Measurements from ENCODE around the gene LHB. TPM values are rescaled to one million over a fixed set of nuclear protein-coding genes. Genes with fewer than 3 reads are reported as not detected.
"Not testable (repeated sequence)": the region's sequence is repeated elsewhere in the genome, so short reads cannot be mapped to it uniquely, and the experiment has no call there.

Gene LHB
- total RNA-seq: not detected in 2 replicates

GRCh38 chr19:49017041-49017665 is at the start of gene LHB:
LHB (minus strand) TSS chr19:49017091; CDS start chr19:49017081, 10 bp downstream.
- intact Hi-C loops (cut with micrococcal nuclease): loop anchor here (1.0 to 5.0 kb wide), 3 partner anchors 24 to 100 kb away; partner anchors contain the start of genes C19orf73, CGB7, GYS1 and PPFIA3

DNA sequence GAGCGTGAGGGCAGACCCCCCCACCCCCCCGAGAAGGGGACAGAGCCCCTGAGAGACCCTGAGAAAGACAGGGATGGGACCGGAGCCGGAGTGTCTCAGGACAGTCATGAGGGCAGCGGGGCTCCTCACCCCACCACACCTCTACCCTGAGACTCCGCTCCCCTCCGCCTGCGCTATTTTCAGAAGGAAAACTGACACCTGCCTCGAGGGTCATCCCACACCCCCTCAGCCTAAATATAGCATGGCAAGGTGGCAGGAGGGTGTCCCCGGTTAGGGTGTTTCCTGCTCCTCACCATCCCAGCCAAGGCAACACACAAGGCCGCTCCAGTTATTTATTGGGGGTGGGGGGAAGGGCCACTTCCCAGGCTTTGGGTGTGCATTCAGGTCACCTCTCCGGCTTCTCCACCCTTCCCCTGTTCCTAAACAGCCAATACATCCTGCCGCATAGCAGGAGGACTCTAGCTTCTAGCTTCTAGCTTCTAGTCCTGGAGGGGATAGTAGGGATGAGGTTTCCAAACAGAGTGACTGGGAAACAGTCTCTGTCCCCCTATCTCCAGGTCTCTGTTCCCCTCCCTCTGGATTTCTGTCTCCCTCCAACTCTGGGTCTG is 49.1 kb upstream of the LHB start:
- intact Hi-C loops (cut with micrococcal nuclease): no loop called here

DNA sequence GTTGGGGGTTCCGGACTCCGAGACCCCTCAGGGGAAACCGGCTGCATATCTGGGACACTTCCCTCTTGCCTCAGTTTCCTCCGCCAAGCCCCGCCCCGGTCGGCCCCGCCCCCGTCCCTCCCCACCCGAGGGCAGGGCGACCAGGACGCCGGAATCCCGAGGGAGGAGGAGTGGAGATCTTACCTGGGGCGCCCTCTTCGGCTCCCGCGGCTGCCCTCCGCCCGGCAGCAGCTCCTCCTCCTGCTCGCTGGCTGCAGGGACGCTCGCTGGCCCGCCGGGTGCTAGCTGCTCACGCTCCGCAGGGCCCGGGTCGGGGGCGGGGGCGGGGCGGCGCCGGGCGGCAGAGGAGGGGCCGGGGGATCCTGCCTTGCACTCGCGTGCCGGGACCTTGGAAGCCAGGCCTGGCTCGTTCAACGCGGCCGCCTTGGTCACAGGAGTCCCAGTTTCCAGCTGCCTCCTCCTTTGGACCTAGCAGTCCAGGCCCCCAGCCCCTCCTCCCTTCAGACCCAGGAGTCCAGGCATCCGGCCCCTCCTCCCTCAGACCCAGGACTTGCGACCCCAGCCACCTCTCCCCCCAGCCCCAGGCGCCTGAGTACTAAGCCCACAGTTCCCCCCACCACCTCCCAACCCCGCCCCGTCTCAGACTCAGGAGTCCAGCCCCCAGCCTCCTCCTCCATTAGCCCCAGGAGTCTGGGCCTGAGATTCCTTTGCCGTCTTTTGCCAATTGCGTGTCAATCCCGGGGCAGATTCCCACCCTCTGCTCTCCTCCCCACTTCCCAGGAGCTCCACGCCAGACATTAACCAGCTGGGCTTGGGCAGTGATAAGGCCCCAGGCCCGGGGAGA is 48.1 kb upstream of the LHB start, which contains the start of gene NTF4:
TSS of gene NTF4 (minus strand) at position 51 of the 844 bp plus-strand sequence. CDS start 2,821 bp downstream, outside the sequence.
- intact Hi-C loops (cut with micrococcal nuclease): no loop called here

- intact Hi-C loops (cut with micrococcal nuclease): no loop called here
Measured at GRCh38 chr19:49064029-49064629, 47.2 kb upstream of the LHB start.

DNA sequence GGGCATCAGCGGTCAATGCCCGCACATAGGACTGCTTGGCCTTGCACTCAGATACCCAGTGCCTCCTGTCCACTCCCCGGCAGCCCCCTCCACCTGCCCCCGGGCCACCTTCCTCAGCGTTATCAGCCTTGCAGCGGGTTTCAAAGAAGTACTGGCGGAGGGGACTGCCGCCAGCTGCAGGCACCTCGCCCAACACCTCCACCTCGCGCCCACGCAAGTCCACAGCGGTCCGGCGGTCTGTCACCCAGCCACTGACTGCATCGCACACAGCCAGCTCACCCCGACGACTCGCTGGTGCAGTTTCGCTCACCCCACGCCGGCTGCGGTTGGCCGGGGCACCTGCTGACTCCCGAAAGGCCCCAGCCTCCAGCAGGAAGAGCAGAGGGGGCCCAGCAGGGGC is 44.6 kb upstream of the LHB start:
- intact Hi-C loops (cut with micrococcal nuclease): no loop called here

GRCh38 chr19:49061000-49061399 is 44.1 kb upstream of the LHB start:
- intact Hi-C loops (cut with micrococcal nuclease): no loop called here

- intact Hi-C loops (cut with micrococcal nuclease): loop anchor here (5.0 kb wide), 1 partner anchor 42 kb away; the partner anchor contains the start of gene LHB
Measured at GRCh38 chr19:49059053-49059452, 42.2 kb upstream of the LHB start.

DNA sequence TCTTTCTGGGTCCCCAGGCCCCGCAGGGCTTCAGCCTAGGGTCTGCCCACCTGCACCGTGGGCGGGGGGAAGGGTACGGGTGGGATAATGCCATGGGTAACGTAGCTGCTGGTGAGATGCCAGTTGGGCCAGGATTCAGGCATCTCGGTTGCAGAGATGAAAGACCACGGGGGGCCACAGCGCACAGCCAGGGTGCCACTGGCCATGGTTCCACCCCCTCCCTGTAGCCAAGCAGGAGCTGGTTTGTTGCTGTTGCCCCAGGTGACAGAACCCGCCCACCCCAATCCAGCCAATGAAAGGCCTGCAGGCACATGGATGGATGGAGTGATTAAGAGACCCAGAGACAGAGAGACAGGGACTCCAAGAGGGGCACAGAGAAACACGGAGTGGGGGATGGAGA is 41.7 kb upstream of the LHB start:
- intact Hi-C loops (cut with micrococcal nuclease): loop anchor here (5.0 kb wide), 1 partner anchor 41 kb away; the partner anchor contains the start of gene LHB

DNA sequence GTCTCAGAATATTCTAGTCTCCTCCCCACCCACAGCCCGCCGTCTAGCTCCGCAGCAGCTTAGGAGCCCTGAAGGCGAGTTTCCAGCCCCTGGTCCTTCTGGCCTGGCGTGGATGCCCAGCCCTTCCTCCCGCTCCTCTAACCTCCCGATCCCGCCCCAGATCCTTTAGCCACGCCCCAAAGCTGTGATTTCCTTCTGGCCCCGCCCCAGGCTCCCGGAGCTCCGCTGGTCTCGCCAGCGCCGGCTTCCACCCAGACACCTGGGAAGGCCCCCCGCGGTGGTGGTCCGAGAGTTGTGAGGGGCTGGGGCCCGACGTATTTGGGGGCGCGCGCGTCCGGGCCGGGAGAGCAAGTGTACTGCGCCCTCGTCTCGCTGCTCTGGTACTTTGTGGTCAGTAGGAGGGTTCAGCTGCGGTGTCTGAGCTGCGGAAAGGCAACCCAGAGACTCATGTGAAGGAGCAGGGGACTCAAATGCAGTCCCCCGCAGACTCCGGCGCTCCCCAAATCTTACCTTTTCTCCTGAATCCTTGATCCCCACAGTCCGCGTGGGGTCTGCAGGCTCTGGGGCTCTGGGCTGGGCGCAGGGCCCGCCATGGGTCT is 40.8 kb upstream of the LHB start, which contains the start of gene CGB7:
TSS of gene CGB7 (minus strand) at position 114 of the 599 bp plus-strand sequence. CDS start 2,374 bp downstream, outside the sequence.
- intact Hi-C loops (cut with micrococcal nuclease): loop anchor here (5.0 kb wide), 1 partner anchor 40 kb away; the partner anchor contains the start of gene LHB

DNA sequence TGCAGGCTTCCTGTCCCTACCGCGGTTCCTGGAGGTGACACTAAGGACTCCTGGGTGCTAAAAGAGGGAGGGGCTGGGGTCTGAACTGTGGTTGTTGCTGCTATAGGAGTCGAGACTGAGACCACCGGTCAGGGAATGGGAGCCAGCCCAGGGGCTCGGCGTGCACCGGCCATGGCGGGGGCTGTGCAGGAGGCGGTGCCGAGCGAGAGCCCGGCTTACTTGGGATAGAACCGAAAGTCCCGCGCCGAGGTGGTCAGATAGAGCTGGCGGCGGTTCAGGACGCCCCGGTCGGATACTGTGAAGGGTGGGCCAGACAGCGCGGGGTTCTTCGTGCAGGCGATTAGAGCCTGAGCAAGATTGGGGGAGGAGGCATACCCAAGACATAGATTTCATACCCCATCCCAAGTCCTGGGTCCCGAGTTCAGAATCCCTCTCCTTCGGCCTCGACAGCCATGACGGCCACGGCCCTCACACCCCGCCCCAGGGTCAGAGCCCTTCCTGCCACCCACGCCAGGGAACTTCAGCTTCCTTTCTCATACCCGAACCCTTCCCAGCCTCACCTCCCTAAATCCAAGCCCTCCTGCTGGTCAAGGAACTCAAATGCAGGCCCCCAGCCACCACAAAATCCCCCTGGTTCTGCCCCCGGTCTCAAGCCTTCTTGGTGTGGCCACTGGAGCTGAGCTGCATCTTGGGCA is 40.2 kb upstream of the LHB start:
- intact Hi-C loops (cut with micrococcal nuclease): loop anchor here (5.0 kb wide), 1 partner anchor 40 kb away; the partner anchor contains the start of gene LHB

- intact Hi-C loops (cut with micrococcal nuclease): loop anchor here (5.0 kb wide), 1 partner anchor 39 kb away; the partner anchor contains the start of gene LHB
Measured at GRCh38 chr19:49056101-49056901, 39.4 kb upstream of the LHB start.

DNA sequence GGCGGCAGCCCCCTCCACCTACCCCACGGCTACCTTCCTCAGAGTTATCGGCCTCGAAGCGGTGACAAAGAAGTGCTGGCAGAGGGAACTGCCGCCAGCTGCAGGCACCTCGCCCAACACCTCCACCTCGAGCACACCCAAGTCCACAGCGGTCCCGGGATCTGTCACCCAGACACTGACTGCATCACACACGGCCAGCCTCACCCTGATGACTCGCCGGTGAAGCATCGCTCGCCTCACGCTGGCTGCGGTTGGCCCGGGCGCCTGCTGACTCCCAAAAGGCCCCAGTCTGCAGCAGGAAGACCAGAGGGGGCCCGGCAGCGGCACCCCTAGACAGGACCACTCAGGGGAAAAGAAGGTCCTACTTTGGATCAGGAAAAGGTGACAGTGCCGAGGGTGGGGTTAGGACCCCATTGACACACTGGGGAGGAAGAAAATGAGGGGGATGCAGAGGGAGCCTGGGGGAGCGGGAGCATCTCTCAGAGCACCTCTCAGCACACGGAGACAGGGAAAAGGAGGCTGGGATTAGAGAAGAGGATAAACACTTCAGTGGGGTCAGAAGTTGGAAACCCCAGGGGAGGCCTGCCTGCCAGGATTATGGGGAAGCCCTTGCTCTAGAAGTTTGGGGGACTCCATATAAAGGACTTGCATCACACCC is 33.6 kb upstream of the LHB start:
- intact Hi-C loops (cut with micrococcal nuclease): not testable (repeated sequence)

DNA sequence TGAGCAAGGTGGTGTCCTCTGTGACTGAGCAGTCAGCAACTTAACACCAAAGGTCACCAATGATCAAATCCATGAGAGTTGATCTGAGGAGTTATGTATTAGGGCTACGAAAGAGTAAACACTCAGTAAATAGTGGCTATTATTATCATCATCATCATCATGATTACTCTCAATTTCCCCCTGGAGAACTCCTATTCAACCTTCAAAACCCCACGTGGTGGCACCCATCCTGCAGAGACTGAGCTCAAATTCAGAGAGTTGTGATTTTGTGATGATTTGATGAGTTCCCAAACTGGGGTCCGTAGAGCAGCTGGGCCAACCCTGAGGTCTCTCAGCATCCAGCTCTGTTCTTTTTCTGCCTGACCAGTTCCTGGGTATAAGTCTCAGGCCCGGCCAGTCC is 32.9 kb upstream of the LHB start:
- intact Hi-C loops (cut with micrococcal nuclease): not testable (repeated sequence)

DNA sequence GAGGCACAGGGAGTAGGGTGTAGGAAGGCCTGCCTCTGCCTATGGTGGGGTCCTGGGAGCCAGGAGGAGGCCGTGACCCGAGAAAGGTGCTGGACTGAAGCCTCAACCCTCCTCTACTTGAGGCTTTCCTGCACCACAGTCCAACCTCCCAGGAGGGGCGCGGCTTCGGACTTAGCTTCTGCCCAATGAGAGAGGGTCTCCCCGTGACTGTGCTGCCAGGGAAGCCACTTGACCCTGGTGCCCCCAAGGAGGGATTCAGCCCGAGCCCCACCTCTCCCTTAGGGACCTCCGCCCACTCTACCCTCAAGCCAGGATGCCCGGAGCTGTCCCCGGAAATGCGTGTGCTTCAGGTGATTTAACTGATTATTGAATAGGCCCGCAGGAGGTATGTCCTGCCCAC is 32.1 kb upstream of the LHB start, which contains the start of gene CGB8:
TSS of gene CGB8 (minus strand) at position 101 of the 400 bp plus-strand sequence. CDS start 372 bp downstream, outside the sequence.
- intact Hi-C loops (cut with micrococcal nuclease): not testable (repeated sequence)

DNA sequence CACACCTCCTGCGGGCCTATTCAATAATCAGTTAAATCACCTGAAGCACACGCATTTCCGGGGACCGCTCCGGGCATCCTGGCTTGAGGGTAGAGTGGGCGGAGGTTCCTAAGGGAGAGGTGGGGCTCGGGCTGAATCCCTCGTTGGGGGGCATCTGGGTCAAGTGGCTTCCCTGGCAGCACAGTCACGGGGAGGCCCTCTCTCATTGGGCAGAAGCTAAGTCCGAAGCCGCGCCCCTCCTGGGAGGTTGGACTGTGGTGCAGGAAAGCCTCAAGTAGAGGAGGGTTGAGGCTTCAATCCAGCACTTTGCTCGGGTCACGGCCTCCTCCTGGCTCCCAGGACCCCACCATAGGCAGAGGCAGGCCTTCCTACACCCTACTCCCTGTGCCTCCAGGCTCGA is 26.7 kb upstream of the LHB start, which contains the start of gene CGB5:
TSS of gene CGB5 (plus strand) at position 301 of the 400 bp plus-strand sequence. CDS start 362 bp downstream, outside the sequence.
- intact Hi-C loops (cut with micrococcal nuclease): not testable (repeated sequence)

DNA sequence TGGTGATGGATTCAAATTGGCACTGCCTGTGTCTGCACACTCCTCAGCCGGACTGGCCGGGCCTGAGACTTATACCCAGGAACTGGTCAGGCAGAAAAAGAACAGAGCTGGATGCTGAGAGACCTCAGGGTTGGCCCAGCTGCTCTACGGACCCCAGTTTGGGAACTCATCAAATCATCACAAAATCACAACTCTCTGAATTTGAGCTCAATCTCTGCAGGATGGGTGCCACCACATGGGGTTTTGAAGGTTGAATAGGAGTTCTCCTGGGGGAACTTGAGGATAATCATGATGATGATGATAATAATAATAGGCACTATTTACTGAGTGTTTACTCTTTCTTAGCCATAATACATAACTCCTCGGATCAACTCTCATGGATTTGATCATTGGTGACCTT is 25.8 kb upstream of the LHB start:
- intact Hi-C loops (cut with micrococcal nuclease): not testable (repeated sequence)

- intact Hi-C loops (cut with micrococcal nuclease): no loop called here
Measured at GRCh38 chr19:49042177-49042576, 25.3 kb upstream of the LHB start.

DNA sequence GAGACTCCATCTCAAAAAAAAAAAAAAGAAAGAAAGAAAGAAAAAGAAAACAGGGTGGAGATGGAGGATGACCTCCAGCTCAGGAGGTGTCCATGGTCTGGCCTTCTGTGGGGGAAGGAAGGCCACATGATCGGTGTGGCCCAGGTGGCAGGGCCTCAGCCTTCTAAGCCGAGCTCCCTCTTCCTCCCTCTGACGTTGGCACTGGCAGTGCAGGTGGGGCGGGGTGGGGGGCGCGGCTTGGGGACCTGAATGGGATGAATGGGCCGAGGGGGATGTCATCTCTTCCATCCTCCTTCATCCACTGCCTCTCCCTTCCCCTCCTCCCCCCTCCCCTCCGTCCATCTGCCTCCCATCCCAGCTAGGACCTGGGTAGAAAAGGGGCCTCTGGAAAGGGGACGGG is 22.8 kb upstream of the LHB start:
- intact Hi-C loops (cut with micrococcal nuclease): not testable (repeated sequence)
